GM19239 (cell line): Measurements from ENCODE around the gene NSF.
"Not testable (repeated sequence)": the region's sequence is repeated elsewhere in the genome, so short reads cannot be mapped to it uniquely, and the experiment has no call there.

ENCODE experiments used
- DNase-seq: peaks from one replicate; pipeline ENCODE4 v3.0.0; 2011; ENCODE audit warnings: low spot score; ENCODE audit not compliant: insufficient read length
- FAIRE-seq: peaks from 2 replicates; lab custom pipeline; 2011; peaks lifted over from hg19 to GRCh38; lab: Jason Lieb, UNC

NSF gene

DNA sequence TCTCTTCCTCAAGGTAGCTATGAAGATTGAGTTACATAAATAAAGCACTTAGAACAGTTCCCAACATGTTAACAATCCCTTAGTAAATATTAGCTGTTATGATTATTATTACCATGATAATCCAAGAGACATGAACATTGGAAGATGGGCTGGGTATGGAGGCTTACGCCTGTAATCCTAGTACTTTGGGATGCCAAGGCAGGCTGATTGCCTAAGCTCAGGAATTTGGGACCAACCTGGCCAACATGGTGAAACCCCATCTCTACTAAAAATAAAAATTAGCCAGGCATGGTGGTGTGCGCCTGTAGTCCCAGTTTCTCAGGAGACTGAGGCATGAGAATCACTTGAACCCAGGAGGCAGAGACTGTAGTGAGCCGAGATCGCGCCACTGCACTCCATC is 34.3 kb downstream of the NSF start:
- FAIRE-seq, DNase-seq: not testable (repeated sequence)

DNA sequence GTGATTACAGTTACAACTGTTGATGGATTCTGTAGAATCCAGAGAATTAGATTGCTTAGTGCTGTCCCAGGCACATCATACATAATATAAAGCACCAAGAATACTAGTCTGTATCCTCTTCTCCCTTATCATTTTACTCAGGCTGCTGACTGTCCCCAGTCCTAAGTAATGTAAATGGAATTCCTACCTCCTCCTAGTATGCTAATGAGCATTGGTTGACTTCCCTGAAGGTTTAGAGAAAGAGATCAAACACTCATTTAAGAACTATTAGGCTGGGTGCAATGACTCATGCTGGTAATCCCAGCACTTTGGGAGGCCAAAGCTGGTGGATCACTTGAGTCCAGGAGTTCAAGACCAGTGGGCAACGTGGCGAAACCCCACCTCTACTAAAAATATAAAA is 37.0 kb downstream of the NSF start:
- not testable (repeated sequence) for DNase-seq
- FAIRE-seq = peak; percentile 48

DNA sequence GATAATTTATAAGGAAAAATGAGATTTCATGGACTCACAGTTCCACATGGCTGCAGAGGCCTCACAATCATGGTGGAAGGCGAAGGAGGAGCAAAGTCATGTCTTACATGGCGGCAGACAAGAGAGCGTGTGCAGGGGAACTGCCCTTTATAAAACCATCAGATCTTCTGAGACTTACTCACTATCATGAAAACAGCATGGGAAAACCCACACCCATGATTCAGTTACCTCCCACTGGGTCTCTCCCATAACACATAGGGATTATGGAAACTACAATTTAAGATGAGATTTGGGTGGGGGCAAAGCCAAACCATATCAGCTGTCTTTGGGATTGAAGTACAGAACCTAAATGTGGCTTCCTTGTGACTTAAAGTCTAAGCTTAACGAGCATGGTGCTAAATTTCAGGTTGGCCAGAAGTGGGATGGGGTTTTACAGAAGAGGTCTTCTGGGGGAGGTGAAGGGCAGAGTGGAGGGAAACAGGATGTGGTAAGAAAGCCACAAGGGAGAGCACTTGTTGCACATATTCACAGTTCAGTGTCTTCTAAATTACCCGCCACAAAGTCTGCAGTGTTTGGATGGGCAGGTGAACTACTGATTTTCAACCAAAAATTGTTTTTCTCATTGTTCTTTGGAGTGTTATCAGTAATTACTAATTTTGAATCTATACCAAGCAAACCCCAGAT is 38.4 kb downstream of the NSF start:
- not testable (repeated sequence) for DNase-seq

DNA sequence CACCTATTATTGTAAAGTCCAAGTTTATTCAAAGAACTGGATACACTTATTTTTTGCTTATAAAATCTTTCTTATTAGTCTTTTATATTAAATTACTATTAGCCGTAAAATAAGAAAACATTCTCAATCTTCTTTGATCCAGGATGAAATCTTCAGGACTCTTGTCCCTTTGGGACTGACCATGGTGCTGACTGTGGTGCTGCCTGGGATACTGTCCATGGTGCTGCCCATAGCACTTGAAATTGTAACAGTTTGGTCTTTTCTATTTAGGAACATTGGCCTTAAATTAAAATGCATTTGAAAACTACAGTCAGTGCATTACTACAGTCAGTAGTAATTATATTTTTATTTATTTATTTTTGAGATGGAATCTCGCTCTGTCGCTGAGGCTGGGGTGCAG is 41.7 kb downstream of the NSF start:
- not testable (repeated sequence) for FAIRE-seq, DNase-seq

More for the DNA sequence above, 38.4 kb downstream of the NSF start:
- FAIRE-seq = peak; percentile 97

DNA sequence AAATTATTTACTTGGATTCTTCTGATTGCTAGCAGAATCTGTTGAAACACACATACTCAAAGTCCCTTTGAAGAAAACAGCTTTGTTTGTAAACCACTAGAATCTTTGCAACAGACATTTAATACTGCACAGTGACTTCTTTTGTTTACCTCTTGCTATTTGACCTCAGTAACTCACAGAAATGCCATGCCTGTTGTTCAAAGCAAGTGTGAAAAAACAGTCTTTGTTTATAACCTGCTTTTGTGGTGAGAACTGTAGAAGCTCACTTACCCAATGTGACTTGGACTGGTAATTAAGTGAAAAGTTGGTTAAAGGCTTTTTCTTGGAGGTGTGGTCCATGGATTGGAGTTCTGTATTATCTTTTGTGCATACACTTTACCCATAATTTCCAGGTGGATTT is 44.4 kb downstream of the NSF start:
- not testable (repeated sequence) for FAIRE-seq, DNase-seq

DNA sequence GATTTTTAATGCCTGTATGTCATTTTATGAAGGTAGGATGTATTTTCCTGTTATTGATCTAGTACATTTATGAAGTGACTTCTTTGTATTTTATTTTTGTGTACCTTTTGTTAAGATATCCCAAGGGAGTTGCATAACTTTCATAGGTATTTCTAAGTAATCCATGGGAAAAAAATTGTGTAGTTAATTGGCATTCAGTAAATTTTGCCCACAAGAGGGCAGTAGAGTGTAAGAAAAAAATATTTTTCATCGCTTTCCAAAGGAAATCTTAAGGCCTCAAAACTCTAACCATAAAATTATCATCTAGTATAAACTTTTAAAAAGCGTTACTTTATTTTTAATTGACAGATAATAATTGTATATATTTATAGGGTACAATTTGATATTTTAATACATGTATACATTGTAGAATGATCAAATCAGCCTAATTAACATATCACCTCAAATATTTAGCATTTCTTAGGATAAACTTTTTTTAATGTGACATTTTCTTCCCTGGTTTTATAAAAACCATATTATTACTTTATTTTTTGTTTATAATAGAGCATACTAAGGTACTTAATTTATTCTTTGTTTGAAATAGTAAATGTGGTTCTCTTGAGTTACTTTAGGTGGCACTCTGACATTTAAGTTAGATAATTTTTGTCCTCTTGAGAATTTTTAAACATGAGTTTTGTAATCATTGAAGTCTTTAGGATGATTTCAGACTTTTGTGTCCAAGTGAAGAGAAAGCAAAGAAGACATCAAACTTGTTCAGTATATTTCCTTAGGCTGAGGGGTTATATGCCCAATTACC is 51.6 kb downstream of the NSF start:
- peak; percentile 85 for FAIRE-seq
- DNase-seq = not testable (repeated sequence)

DNA sequence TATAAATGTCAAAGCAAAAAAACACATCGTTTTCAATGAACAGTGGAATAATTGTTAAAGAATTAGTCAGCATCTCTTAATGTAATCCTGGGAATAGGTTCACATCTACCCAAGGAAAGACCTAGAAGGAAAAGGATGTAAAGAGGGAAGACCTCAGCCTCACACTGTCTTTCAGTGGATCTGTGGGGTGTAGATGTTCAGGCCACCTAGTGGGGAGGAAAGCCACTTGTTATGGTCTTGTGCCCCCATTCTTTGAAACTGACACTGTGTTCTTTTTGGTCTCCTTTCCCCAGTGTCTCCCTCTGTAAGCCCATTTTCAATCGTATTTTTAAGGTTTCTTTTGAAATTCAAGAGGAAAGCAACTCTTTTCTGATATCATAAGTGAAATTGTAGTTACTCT is 56.8 kb downstream of the NSF start:
- DNase-seq = not testable (repeated sequence)
- peak; percentile 74 for FAIRE-seq

DNA sequence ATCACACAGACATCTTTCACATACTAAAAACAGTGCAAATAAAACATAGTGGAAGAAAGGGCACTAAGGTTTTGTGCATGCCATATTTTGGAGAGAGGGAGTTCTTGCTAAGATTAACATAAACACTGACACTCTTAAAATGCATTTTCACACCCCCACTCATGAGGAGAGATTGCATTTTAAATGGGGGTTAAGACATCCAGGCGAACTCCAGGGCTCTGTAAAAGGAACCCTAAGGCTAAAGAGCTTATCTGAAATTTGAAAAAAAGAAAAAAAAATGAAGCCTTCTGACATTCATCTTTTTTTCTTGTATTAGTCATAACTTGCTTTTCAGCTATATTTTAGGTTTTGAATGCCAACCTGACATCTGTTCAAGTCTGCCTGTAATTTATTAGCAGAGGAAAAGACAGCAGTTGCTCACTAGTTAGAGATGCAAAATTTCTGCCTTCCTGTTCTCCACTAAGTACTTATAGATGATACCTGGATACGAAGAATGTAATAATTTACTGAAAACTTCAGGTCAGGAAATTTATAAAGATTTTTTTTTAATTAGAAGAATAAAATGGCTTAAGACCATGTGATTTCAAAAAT is 57.3 kb downstream of the NSF start:
- peak; percentile 42 for FAIRE-seq
- not testable (repeated sequence) for DNase-seq

DNA sequence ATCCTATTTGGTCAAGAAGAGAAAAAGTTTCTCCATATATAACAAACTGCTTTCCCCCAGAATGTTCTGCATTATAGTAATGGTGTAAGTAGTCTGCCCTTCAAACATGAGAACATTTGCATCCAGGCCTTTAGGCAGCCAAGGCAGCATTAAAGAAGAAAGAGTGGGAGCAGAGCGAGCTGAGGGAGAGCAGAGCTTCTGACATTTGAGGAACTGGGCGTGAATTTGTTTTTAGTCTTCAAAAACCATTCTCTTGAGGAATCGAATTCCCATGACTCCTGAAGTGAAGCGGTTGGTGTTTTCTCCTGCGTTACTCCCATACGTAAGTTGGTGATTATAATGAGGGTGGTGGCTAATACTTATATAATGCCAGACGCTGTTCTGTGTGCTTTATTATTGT is 58.8 kb downstream of the NSF start:
- FAIRE-seq = peak; percentile 35
- DNase-seq = not testable (repeated sequence)

DNA sequence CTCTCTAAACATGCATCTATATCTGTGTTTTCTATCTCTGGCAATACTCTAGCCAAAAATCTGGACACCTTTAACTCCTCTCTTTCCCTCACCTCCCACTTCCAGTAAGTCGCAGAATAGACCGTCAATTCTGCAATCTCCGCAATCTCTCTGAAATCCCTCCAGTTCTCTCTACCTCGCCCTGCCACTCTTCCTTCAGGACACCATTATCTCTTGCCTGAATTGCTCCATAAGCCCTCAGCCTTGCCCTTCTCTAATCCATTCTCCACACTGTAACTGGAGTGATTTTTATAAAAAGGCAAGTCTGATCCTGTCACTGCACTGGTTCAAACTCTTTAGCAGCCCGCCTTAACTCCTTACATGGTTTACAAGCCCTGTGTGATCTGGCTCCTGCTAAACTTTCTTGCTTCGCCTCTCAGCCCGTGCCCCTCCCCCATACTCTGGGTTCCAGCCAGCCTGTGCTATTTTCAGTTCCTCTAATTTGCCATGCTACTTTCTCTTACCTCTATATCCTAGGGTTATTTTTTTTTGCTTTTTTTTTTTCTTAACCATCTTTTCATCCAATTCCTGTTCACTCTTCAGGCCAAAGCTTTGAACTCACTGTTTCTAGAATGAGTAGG is 61.7 kb downstream of the NSF start:
- FAIRE-seq = peak; percentile 95
- not testable (repeated sequence) for DNase-seq

DNA sequence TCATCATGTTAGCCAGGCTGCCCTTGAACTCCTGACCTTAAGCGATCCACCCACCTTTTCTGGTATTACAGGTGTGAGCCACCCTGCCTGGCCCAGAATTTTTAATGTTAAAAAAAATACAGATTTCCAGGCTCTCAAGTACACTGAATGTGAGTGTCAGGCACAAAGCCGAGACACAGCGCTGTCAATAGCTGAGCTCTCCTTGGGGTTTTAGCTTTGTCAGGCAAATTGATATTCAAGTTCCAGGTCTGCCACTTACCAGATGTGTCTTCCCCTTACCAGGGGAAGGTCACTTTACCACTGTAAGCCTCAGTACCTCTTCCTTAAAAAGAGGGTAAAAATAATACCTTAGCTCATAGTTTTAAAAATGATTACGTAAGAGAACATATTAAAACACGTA is 67.8 kb downstream of the NSF start:
- not testable (repeated sequence) for FAIRE-seq

DNA sequence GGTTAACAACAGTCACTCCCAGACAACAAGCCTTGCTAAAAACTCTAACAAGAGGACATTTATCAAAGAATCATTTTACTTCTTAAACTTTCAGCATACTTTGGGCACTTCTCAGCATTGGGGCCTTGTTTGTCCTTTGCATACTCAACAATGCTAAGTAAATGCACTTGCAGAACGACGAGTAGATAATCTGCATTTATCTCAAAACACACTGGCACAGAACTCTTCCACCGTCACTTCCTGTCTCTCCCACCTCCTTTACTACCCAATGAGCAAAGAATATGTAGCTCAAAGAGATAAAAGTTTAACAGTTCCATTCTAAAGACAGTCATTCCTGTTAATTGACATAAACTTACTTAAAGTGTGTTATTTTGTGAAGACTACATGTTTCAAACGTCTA is 69.2 kb downstream of the NSF start:
- not testable (repeated sequence) for FAIRE-seq, DNase-seq

More for the DNA sequence above, 67.8 kb downstream of the NSF start:
- not testable (repeated sequence) for DNase-seq

DNA sequence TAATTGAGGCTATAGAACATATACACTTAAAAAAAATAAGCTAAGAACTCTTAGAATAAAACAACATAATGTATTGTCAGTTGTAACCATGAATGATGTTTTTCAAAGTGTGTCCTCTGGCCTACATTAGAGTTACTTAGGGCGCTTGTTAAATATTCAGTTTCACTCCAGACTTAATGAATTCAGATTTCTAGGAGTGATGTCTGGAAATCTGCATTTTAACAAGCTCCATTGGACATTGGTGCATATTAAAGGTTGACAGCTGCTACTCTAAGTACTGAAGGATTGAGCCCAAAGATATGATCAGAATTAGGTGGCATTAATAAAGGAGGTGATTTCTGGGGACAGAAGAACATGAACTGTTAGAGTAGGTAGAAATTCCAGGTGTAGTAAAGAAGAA is 72.7 kb downstream of the NSF start:
- not testable (repeated sequence) for DNase-seq
- peak; percentile 69 for FAIRE-seq

DNA sequence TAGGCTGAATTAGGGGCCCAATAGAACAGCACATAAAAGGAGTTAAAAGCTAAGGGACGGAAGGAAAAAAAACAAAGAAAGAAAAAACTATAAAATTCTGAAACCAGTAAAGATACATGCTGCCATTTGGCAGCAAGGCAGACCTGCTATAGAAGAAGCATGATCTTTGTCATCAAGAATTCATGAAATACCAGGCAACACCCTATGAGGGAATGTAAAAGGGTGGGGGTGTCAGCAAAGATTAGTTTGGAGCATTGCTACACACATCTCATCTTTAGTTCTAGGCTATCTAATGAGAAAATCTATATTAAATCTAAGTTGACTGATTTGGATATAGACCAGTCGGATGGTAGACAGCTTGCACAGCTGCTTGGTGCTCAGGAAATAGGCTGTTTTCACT is 73.1 kb downstream of the NSF start:
- DNase-seq, FAIRE-seq: not testable (repeated sequence)

DNA sequence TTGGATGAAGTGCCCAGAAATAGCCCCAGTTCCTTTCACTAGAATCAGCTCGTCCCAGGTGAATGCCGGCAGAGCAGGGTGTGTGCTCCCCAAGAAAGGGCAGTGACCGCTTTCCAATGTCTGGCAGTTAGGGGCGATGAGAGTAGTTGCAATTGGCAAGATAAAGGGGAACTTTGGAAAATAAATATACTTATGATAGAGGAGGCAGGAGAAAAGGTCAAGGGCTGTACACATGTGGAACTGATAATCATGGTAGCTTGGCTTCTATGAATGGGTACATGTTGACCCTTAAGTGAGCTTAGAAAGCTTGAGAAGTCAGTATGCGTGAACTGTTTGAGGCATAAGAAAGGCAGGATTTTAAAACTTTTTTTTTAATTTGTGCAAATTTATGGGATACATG is 75.5 kb downstream of the NSF start:
- FAIRE-seq, DNase-seq: not testable (repeated sequence)

DNA sequence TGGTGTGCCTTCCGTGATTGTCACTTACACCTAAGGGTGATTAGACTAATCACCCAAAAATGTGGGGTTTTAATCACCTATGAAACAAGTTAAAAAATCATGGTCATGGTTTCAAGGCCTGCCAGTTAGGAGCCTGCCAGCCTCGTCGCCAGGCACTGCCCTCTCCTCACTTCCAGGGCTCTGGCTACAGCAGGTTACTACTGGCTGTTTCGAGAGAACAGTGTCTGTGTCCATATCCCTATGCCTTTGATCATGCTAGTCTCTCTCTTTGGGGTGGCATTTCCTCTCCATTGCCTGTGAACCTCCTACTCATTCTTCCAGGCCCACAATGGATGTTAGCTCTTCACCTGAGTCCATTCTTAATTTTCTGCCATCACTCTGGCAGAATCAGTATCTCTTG is 80.3 kb downstream of the NSF start:
- DNase-seq, FAIRE-seq: not testable (repeated sequence)

DNA sequence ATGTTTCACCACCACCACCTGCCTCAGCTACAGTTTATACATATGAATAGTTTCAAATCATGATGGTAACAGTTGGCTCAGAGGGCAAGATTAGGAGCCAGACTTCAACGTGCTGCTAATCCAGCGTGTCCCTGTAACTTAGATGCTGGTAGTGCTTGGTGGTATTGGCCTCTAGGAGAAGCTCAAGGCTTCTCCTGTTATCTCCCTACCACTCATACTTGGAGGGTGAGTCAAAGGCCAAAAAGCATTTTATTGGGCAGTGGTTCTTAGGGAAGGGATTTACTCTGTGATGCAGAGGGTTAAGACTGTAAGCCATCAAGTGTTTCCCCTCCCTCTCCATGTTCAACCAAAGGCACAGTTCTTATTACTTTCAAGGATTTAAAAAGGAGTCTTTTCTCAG is 82.3 kb downstream of the NSF start:
- DNase-seq = not testable (repeated sequence)
- FAIRE-seq = peak; percentile 86

DNA sequence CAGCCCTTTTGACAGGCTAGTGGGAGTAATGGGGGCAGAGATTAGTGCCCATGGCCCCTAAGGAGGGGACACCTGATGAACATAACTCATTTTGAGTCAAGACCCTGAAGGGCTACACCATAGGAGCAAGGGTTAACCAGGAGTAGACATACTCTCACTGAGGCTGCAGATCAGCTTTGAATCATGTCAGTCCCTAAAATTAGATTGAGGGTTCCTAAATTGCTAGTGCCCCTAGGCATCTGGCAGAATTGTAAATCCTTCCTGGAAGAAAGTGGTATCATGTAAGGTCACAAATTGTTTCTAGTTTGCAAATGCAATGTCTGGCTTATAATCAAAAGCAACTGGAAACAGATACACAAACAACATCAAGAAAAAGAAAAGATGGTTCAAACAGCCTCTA is 87.3 kb downstream of the NSF start:
- FAIRE-seq = peak; percentile 11
- not testable (repeated sequence) for DNase-seq

DNA sequence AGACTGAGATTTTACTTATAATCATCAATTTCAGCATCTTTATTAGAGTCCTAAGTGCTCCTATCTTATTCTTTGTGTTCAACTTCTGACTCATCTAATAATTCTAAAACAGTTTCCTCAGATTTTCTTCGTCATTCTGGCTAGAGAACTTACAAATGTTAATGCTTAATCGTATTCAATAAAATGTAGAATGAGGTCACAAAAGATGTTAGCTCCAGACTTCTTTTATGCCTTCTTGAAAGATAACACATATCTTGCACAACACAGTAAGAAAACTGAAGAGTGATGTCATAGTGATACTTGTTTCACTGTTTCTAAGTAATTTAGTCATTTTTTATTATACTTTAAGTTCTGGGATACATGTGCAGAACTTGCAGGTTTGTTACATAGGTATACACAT is 93.2 kb downstream of the NSF start:
- not testable (repeated sequence) for FAIRE-seq, DNase-seq

DNA sequence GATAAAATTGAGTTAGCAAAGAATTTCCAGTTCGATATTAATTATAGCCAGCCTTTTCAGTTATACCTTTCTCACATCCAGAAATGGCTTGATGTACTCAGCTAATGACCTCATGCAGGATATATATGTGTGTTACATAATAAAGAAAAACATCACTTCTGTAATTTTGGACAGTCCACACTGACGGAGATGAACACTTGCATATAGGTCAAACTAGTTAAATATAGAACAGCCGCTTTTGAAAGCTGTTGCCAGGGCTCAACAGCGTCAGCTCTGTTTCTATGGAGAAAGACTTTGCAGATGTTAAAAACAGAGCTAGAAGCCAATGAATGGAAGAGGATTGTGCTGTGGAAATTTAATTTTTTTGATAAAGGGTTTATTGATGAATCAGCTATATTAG is 94.8 kb downstream of the NSF start:
- not testable (repeated sequence) for DNase-seq, FAIRE-seq
